HG02852 (cell line): ENCODE data around the gene BICD1.

Source experiments
- ATAC-seq: cut with Tn5 transposase; IDR thresholded peaks from one replicate; pipeline ENCODE4 v1.9.1; 2021; ENCODE audit warnings: mild to moderate bottlenecking, moderate library complexity; ENCODE audit not compliant: unreplicated experiment

BICD1 gene

DNA sequence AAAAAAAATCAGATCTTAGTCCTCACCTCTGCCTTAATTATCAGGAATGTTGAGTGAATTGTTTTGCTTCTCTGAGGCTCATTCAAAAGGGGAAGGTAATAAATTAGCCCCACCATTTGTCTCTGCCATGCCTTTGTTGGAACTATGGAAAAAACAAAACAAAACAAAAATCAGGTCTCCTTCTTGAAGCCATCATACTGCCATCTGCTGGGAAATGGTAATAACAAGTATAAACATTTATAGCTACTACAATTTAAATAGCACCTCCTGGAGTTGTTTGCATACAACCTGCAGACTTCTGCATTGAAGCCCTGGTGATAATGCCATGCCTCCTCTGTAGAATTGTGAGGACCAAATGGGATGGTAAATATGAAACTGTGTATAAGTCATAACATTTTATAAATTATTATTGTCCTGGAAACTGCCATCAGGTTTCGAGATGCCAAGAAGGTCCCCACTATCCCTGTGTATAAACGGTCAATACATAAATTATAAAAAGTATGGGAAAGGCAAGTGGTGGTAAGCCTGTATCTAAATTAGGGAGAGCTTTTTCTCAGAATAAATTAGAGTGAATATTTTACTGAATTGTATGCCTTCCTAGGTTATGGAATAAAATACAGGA lies 205.5 kb downstream of the BICD1 start:
- ATAC-seq = no peak

DNA sequence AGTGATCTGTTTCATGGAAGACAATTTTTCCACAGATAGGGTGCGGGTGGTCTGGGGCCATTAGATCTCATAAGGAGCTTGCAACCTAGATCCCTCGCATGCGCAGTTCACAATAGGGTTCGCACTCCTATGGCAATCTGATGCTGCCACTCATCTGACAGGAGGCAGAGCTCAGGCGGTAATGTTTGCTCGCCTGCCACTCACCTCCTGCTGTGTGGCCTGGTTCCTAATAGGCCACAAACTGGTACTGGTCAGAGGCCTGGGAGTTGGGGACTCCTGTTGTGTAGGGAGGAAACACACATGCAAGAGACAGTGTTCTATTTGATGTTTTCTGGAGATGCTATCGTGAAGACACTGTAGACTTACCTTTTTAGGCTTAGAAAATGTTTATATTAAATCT lies 215.7 kb downstream of the BICD1 start:
- ATAC-seq = no peak

DNA sequence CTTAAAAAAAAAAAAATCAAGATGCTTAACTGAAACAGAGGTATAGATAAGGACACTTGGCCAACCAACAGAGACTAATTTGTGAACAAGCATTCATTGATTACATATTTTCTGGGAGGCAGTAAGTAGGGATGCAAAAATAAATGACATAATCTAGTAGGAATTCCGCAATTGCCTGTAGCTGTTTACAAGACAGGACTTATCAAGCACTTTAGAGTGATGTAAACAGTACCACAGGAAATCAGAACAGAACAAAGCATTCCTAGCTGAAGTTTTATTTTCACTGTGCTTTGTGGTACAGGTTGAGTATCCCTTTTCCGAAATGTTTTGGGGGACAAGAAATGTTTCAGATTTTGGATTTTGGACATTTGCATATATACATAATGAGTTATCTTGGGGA lies 224.5 kb downstream of the BICD1 start:
- ATAC-seq = no peak

DNA sequence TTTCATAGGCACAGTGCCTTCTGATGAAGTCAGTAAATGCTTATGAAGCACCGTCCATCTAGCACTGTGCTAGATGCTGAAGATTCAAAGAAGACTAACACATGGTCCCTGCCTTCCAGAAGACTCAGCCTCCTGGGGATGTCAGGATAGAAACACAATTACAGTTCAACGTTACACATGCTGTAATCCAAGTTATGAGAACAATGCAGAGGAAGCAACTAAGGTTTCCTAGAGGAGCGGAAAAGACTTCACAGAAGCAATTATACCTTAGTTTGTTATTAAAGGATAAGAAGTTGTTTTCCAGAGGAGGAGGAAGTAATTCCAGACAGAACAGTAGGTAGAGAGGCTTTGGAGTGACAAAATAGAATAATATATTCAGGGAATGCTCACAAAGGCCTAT lies 225.8 kb downstream of the BICD1 start:
- ATAC-seq = no peak

DNA sequence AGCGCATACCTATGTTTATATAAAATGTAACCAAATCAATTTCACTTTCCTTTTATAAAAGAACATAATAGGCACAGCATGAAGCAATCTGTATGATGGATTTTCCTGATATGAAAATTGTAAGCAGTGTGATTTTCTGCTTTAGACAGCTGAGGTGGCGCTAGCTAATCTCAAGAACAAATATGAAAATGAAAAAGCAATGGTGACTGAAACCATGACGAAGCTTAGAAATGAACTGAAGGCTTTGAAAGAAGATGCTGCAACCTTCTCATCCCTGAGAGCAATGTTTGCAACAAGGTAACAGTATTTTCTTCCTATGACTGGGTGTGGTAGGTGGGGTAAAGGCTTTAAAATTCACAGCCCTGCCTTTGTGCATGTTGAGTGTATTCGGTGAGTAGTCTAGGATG lies 227.7 kb downstream of the BICD1 start:
- ATAC-seq = peak; percentile 75

DNA sequence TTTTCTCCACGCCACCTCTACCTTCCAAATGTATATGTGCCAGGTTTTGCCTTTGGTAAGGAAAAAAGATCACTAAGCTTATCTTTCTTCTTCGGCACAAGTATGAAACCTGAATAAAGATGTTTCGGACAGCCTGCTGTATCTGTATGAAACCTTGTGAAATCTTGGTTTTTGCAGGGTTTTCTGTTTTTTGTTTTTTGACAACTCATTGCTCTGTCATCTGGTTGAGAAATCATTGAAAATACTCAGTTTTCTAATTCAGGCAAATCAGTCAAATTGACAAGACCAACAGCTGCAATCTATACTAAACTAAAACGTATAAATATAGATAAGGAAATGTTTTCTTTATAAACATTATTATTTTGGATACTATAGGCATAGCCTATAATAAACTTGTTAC lies 229.6 kb downstream of the BICD1 start:
- no peak for ATAC-seq

DNA sequence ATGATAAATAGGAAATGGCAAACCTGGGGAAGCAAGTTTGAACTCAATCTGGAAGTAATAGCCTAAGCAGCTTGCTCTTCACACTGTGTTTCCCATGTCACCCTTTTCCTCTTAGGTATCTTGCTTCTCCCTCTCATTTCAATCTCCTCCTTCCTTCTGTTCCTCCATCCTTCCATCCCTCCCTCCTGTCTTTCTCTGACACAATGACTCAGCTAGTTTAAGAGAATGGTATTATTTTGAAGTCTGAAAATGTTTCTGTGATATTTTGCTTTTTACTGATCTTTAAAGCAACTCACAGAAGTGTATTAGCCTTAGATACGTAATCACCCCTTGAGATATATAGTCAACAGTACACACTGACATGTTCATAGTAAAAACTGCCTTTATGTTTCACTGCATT lies 236.8 kb downstream of the BICD1 start:
- ATAC-seq = no peak

DNA sequence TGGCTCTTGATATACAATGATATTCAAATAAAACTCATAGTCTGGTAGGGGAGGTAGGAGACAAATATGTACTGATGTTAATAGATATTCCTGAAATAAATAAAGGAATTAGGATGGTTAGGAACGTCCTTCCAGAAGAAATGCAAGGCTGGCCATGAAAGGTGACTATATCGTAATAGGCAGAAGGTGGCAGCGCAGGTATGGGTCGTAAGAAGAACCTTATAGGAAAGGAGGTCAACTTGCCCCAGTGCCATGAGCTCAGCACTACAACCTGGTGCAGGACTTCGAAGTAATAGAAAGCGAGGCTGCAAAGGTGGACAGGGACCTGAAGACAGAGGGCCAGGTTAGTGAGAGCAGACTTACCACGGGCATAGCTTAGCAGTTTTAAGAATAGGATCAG lies 237.4 kb downstream of the BICD1 start:
- ATAC-seq = no peak

DNA sequence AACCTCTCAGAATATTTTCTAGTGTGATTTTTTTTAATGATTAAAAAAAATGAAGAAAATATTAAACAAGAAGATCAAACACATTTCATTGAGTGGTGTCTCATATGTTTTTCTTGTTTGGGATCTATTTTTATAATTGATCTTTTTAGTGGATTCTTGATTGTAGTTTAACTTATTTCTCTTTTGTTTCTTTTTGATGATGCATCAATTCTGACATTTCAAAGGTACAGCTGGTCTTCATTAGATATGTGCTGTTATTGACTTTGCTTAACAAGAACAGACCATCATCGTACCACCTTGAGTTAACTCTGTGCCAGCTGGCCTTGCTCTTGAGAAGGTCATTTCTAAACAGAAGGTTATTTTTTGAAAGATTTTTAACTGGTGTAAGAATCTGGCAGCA lies 246.9 kb downstream of the BICD1 start:
- ATAC-seq = no peak

DNA sequence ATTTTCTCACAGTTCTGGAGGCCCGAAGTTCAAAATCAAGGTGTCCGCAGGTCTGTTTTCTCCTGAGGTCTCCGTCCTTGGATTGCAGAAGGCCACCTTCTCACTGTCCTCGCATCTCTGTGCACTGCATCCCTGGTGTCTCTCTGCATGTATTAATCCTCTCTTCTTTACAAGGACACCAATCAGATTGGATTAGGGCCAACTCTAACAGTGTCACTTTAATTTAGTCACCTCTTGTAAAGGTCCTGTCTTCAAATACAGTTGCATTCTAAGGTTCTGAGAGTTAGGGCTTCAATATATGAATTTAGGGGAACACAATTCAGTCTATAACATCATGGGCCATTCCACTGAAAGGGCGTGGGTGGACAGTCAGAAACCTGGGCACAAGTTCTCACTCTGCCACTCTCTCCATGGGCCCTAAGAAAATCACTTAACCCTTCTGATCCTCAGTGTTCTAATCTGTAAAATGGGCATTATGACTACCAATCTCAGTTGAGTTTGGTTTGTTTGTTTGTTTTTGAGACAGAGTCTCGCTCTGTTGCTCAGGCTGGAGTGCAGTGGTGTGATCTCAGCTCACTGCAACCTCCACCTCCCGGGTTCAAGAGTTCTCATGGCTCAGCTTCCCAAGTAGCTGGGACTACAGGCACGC lies 251.1 kb downstream of the BICD1 start:
- no peak for ATAC-seq

DNA sequence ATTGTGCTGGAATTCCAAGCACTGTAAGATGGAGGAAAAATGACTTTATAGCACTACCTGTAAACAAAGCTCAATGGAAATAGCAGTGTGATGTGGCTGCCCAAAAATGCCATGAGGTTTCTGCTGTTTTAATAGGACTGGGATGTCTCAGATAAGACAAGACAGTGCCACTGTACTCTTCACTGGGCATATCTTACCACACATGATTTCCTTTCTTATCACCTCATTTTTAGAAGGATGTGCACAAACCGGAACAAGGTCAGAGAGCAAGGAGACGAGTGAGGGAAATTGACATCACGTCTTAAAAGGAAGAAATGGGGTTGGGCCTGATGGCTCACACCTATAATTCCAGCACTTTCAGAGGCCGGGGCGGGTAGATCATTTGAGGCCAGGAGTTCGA lies 254.3 kb downstream of the BICD1 start:
- ATAC-seq = no peak

DNA sequence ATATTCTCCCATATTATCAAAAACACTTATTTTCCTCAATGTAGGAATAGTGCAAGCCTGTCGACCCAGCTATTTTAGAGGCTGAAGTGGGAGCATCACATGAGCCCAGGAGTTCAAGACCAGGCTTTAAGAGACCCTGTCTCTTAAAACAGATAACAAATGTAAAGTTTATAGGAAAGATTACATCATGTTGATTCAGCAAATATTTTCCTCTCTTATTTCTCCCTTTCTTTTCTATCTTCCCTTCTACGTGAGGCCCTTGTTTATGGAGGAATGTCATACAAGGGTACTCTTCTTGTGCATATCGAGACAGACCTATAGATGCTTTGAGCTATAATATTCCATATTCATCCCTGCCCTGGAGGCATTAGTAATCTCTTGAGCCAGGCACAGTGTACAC lies 256.2 kb downstream of the BICD1 start:
- no peak for ATAC-seq

DNA sequence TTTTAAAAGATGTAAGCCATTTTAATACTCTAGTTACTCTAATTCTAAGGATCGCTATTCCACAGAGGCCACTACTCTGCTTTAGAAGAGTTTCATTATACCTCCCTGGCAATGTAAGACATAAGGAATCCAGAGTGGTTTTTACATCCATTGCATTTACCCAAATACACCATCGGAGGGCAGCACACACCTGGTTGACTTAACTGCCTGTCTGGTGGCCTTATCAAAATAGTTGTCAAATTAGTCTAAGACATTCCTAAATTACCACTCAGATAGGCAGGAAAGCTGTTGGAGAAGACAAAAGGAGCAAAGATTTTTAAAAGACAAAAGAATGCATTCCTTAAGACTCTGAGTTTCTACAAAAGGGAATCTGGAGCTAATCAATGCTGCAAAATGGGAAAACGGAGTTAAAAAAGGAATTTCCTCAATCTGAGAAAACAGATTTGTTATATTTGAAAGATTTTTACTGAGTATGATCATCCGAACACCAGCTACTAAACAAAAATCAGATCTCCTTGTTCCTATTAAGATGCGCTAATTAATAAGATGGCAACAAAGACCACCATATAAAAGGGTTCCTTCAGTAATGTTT lies 258.9 kb downstream of the BICD1 start:
- ATAC-seq = peak; percentile 57

DNA sequence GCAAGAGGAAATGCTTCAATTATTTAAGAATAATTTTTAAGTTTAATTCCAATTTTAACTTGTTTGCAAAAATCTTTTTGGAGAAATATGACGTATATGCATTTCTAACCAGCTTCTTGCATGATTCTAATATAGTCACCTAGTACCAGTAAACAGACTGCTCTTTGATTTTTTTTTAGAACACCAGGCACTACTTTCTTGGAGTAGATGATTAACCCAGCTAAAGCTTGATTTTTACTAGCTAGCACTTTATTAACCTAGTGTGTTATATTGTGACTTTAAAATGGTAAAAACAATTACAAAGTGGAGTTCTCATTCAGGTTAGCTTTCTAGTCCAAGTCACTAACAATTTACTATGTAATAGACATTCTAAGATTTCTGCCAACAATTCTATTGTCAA lies 260.1 kb downstream of the BICD1 start:
- no peak for ATAC-seq

DNA sequence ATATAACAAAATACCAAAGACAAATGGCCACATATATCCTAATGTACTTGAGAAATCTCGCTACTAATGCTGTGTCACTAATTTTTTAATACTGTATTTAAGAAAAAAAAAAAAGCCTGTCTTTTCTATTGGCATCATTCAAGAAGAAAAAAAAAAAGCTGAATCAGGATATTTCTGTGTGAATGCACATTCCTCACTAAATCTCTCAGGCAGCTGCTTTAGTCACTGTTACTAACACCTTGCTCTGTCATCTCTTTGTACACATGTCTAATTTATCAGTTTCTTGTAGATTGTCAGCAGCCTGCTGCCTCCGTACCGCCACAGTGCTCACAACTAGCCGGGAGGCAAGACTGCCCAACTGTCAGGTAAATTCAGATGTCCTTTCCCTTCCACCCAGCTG lies 260.7 kb downstream of the BICD1 start:
- ATAC-seq = no peak

DNA sequence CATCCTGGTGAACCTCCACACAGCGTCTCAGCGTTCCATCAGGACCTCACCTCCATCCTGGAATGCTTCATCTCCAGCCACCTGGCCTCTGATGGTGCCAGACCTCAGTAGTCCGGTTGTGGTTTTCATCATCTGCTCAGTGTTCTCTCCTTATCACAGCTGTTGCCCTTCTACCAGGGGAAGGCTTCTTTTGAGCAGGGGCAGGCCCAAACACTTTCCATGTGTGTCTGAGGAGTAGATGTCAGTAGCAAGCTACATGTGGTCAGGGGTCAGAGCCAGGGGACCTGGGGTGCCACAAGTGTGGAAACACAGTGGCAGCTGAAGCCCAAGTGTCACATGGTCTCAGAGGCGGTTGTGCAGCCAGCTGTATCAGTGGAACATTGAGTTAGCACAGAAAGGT lies 262.6 kb downstream of the BICD1 start:
- ATAC-seq = no peak

DNA sequence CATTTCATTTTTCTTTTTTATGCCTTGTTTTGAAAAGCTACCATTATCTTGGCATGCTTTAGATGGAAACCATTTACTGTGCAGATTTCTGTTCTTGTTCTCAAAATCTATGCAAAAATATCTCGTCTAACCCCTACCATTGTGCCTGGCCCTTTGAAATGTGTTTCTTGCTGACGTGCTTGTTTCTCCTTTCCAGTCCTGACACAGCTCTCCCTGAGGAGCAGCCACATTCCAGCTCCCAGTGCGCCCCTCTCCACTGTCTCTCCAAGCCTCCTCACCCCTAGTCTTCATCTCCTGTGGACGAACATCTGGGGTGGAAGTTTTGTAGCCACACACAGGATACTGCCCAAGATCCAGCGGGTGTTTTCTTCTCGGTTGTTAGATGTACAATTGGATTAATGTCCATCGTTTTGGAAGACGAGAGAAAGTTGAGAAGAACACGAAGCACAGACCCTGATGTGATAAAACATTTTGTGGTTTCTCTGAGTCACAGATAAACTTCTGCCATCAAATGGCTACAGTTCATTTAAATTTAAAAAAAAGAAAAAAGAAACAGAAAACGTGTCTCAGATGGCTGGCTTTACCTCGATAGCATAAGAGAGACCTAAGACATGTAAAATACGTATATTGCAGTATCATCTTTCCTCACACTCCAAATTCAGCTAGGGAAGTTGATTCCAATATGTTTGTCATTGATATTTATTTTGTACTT lies 270.9 kb downstream of the BICD1 start:
- ATAC-seq = no peak

DNA sequence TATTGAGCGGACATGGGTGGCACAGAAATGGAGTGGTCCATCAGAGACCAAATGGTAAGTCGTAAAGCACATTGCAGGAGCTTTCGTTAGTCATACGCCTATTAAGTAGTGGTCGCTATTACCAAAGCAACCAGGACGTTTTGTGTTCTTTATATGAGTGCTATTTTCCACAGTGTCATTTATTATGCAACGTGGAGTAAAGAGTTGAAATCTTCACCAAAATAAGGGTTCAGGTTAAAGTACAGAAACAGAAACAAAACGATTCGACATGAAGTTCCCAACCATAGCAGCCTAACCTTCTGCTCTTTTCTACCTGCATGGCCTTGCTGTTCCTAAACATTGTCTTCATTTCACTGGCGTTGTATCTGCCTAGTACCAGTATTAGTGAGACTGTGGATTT lies 272.6 kb downstream of the BICD1 start:
- no peak for ATAC-seq

DNA sequence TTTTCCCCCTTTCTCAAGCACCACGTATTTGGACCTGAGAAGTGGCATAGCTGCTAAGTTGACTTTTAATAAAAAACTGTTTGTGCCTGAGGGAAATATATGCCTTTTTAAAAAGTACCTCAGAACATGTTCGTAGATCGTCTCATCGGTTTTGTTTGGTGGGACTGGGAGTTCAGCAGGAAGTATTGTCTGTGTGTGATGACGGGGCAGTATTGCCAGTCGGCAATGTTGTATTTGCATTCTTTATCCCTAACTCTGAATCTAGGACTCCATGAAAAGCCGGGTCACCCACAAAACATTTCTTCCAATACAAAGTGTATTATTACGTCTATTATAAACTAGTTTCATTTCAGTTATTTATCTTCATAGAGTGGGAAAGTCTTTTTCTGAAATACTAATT lies 273.0 kb downstream of the BICD1 start:
- ATAC-seq = no peak

DNA sequence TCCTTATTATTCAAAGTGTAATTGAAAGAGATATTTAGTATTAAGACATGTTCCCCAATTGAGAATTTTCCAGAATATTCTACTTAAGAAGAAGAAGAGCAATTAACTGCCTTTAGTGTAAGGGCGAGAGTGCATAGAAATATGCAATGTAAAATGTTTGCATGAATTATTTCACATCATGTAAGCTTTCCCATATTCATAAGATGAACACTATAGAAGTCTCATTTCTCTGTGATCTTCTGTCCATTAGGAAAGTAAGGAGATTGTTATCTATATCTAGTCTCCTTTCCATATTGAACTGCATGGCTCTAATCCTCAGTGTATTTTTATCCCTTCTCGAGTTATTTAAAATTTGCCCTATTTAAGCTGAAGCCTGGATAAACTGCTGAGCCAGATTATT lies 275.6 kb downstream of the BICD1 start:
- no peak for ATAC-seq

DNA sequence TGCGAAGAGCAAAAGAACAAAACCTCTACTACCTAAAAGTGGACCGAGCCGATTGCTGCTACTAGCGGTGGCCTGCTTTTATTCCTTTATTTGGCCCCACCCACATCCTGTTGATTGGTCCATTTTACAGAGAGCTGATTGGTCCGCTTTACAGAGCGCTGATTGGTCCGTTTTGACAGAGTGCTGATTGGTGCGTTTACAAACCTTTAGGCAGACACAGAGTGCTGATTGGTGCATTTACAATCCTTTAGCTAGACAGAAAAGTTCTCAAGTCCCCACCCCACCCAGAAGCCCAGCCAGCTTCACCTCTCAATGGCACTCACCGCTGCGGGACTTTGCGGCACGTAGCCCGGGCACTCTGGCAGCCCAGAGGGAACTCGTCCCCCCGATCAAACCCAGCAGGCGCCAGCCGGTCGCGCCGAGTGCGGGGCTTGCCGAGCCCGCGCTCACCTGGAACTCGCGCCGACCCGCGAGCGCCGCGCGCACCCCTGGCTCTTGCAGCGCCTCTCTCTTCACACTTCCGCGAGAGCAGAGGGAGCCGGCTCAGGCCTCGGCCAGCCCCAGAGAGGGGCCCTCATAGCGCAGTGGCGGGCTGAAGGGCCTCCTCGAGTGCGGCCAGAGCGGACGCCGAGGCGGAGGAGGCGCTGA lies 284.0 kb downstream of the BICD1 start:
- no peak for ATAC-seq

DNA sequence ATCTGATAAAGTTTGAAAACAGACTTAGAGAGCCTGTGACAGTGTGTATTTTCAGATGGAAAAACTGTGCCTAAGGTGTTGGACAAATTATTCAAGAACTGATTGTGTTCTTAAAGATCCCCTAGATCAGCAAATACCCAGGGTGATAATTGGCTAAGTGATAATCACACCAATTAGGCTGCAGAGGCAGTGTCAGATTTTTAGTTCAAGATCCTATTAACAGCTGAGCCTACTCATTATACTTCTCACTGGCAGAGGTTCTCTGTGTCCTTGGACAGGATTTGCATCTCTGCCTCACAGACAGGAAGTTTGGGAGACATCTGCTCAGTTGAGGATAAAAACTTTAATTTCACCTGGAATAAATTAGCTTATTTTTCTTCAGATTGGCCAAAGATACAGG lies 288.4 kb downstream of the BICD1 start:
- no peak for ATAC-seq
